HG02759 (cell line): Measurements from ENCODE around the gene ECSCR.

Source experiments
- ATAC-seq: cut with Tn5 transposase; IDR thresholded peaks from one replicate; pipeline ENCODE4 v1.9.1; 2021; ENCODE audit warnings: mild to moderate bottlenecking, moderate library complexity; ENCODE audit not compliant: unreplicated experiment

The ECSCR gene

DNA sequence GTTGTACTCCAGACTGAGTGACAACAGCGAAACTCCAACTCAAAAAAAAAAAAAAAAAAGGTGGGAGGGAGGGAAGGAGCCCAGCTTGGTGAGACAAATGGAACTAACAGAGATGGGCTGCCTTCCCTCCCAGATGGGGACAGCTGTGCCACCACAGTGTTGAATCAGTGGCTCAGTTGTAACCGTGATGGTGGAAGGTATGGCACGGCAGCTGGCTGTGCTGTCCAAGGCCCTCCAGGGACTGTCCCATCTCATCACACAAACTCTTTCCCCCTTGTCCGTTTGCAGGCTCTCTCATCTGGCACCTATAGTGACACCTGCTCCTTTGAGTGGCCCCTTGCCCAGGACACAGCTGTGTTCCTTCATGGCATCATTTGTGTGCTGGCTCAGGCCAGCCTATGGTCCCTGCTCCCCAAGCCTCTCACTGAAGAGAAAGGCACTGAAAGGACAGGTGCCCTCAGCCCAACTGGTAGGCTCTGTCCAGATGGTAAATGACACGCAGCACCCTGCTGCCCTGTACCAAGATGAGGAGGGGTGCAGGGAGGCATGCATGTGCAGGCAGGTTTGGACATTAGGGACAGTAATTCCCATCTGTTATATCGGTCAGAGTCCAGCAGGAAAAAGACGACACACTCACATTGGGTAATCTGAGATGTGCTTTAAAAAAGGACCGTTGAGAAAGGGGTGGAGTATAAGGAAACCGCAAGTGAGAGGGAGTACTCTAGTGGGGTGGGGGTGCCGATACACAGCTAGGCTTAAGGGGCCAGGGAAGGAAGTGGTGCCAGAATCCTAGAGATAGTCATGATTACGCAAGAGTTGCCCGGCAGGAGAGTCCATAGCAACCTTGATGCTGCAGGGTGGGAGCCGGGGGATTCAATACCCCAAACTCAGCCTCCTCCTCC is 12.6 kb upstream of the ECSCR start:
- no peak for ATAC-seq

DNA sequence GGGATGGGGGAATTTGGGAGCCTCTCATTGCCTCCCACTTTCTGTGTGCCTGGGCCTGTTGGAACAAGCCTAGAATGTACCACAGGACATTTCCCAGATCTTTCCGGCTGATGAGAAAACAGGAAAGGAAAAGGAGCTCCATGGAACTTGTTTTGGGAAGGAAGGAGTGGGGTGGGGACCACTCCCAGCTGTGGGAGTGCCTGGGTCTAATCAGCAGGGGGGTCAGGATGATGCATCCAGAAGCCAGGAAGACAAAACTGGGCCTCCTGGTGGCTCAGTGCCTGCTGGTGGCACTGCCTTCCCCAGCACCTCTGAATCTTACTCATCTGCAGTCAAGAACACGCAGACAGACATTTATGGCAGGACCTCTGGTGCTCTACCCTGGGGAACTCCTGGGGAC is 11.0 kb upstream of the ECSCR start:
- ATAC-seq = no peak

DNA sequence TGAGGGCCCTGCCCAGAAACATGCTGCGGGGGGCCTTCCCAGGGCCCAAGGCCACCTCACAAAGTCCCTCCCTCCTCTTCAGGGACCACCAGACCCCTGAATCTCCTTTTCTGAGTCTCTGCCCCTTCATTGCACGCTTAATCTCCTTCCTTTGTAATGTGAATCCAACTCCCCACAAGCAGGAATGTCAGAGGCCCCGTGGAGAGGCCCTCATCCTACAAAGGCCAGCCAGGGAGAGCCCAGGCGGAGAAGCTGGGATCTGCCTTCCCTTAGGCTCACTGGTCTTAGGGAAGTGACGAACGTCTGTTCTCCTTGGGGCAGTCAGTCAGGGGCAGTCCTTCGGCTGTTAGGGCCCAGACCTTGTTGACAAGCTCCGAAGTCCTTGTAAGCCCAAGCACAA is 10.6 kb upstream of the ECSCR start:
- ATAC-seq = no peak

DNA sequence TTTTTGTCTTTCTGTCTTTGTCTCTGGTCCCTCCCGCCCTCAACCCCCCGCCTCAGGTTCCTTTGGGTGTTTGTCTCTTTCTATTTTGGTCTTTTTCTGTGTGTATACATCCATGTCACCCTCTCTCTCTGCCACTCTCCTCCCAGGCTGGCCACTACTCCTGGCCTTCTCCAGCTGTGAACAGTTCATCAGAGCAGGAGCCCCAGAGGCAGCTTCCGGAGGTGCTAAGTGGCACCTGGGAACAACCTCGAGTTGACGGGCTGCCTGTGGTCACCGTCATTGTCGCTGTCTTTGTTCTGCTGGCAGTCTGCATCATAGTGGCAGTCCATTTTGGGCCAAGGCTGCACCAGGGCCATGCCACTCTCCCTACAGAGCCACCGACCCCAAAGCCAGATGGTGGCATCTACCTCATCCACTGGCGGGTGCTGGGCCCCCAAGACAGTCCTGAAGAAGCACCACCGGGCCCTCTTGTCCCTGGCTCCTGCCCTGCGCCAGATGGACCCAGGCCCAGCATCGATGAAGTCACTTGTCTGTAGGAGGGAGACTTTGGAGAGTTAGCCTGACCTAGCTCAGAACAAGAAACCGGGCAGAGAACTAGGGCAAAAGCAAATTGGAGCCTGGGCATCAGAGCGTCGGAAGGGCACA is 10.0 kb upstream of the ECSCR start:
- ATAC-seq = no peak

DNA sequence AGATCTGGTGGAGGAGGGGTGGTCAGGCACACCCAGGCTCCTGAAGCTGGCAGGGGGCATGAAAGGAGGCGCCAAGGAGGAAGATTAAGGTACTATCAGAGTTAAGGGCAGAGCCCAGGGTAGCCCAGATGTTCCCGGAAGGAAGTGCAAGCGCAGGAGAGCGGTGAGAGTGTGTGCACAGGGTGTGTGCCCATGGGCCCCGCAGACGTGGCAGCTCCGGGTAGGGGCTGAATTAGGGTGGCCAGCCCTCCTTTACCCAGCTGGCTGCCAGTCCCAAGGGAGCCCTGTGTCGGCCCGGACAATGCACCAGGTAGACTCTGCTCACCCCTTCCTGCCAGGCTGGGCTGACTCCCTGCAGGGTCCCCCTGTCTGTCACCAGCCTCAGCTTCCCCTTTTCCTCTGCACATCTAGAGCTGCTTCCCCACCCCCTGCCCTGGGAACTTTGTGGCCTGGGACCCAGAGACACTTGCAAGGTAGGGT is 8.3 kb upstream of the ECSCR start, which contains the start of gene SMIM33:
TSS of gene SMIM33 (plus strand) at position 184 of the 480 bp plus-strand sequence. CDS start at position 302, 118 bp downstream.
- no peak for ATAC-seq

DNA sequence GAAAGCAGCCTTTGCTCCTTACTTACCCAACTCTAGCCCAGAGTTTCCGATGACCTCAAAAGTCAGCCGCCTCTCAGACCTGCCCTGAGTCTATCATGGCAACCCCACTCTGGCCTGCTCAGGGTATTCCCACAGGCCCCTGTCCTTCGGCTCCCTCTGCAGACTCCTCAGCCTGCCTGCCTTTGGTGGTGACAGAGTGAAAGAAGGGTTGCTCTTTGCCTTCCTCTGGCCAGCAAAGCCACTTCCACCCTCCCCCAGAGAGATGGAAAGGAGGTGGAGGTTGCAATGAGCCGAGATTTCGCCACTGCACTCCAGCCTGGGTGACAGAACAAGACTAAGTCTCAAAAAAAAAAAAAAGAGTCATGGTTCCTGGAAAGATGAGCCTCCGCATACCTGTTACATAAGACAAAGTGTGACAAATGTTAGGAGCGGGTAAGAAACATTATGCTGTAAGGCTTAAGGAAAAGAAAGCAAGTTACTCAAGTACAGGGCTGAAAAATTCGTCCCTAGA is 5.9 kb upstream of the ECSCR start:
- ATAC-seq = no peak

DNA sequence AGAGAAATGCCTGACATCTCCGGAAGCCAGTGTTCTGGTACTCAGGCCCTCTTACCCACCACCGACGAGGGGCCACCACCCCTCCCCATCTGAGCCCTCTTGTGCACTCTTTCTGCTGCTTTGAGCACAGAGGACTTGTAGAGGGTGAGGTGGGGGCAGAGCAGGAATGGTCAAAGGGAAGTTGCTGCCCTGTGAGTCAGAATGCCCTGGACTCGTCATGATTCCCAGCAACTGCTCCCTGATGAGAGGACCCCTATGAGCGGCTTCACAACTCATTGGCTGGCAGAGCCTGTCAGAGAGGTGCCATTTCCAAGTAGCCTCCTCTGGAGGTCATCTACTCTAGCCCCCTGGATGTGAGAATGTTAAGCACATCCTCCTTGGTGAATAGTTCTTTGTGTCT is 845 bp downstream of the ECSCR start:
- ATAC-seq = no peak

DNA sequence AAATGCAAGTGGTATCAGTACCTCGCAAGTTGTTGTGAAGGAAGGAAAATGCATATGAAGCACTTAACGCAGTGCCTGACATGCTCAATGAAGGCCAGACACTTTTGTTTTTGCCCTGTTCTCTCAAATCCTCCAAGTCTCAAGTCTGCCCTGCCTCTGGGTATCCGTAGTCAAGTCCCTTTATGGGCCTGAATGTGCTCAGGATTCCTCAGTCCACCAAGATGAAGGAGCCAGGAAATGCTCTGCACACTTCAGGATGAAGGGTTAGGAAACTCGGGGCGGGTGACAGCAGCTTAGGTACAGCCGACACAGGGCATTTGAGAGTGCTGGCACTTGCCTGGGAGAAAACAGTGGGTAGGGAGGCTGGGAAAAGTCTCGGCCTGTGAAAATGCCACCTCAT is 1.4 kb downstream of the ECSCR start:
- no peak for ATAC-seq

DNA sequence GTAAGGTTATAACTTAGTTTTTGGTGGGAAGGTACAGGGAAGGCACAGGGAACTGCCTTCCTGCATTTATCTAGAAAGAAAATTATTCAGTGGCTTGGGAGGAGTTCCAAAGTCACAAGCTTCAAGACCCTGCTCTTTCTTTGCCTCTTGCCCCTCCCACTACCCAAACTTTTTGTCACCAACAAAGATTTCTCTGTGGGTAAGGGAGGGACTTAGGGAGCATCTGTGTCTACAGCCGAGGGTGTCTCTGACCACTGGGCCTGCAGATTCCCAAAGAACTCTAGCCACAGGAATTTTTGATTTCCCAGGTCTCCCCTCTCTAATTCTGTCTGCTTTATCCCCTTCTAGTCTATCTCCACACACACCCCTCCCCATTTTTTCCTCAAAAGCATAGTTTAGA is 2.1 kb downstream of the ECSCR start:
- ATAC-seq = no peak

DNA sequence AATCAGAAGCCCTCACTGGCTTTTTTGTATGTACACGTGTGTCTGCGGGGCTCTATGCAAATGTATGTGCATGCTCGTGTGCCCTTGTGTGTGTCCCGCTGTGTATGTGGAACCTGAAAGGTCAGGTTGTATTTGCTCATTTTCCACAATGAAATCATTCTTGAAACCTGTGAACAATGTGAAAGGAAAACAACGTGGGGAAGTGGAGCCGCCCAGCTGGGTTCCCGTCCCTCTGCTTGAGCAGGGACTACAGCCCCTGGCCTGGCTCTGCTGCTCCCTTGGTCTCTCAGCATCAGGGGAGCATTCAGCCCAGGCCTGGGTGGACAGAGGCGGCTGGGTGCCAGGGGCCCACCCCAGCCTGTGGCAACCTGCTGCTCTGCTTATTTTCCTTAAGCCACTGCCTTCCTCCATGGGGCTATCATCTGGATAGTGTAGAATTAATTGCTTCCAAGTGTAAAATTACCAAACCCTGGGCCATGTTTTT is 3.0 kb downstream of the ECSCR start:
- ATAC-seq = no peak

DNA sequence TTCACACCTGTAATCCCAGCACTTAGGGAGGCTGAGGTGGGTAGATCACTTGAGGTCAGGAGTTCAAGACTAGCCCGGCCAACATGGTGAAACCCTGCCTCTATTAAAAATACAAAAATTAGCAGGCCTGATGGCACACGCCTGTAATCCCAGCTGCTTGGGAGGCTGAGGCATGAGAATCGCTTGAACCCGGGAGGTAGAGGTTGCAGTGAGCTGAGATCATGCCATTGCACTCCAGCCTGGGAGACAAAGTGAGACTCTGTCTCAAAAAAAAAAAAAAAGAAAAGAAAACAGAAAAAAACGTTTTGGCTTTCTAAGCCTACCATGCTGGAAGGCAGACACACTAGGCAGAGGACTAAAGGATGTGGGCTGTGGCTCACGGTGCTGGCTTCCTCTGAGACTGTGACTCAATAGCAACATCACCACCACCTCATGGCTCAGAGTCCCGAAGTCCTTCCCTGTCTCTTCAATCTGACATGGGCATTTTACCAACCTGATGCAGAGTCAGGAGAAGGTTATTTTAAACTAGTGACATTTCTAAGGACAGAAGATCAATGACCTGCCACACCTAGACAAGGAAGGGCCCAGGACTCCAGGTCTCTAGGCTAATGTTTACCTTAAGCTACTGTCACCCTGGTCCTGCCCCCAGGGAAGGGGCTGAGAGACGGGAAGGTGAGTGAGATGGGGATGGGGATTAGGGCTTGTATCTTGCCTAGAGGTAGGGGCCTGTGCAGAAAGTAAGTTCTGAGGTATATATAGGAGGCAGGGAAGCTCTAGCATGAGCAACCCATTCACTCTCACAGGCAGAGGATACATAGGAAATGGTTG is 3.7 kb downstream of the ECSCR start:
- ATAC-seq = peak; percentile 63

DNA sequence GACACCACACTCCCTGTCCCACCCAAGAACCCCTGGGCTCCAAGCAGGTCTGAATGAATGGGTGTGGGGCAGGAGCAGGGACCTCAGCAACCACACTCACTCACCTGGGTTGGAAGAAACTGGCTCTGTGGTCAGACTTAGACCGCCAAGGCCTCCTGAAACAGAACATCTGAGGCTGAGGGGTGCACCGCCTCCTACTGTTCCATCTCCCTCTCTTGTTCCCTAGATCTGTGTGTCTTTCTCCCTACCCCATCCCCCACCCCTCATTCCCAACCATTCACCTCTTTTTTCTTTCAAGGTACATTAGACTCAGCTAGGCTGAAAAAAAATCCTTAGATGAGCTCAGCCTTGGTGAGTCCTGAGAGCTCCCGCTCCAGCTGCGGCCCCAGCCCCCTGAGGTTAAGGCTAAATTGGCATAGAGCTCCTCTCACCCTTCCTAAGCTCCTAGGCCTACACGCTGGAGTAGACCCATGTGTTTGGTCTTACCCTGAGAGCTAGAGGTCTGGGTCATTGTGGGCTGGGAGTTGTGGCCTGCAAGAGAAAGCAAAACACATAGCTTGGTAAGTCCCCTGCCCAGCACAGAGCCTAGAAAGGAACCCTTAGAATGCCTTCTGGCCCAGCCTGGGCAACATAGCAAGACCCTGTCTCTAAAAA is 4.8 kb downstream of the ECSCR start:
- ATAC-seq = no peak

DNA sequence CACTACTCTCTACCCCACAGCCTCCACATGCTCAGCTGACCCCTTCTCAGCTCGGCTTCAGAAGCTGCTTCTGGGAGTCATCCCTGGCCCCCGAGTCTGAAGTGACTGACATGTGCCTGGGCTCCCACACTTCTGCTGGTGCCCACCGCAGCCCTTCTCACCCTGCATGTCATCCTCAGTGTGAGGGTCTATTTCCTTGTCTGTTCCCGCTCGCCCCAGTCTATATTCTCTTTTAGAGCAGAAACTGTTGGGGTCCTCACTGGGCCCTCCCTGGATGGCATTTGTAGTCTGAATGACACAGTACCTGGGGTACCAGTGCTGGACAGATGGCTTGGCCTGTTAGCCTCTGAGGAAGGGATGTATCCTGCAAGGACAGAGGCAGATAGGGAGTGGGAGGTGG is 5.3 kb downstream of the ECSCR start:
- ATAC-seq = no peak

DNA sequence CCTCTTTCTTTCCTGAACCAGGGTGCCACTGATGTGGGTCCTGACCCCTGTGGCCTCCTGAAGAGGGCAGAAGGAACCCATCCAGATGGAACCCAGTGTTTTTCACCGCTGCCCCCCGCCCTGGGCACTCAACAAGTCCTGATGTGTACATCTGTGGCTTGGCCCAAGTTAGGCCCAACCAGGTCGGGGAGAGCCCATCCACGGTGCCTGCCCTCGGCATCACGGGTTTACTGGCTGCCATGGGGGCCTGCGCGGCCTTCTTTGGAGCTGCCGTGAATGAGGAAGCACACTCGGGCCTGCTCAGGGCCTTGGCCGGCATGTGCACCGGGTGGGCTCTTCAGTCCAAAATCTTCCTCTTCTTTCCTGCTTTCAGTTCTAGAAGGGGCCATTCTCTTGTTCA is 5.8 kb downstream of the ECSCR start:
- ATAC-seq = no peak

DNA sequence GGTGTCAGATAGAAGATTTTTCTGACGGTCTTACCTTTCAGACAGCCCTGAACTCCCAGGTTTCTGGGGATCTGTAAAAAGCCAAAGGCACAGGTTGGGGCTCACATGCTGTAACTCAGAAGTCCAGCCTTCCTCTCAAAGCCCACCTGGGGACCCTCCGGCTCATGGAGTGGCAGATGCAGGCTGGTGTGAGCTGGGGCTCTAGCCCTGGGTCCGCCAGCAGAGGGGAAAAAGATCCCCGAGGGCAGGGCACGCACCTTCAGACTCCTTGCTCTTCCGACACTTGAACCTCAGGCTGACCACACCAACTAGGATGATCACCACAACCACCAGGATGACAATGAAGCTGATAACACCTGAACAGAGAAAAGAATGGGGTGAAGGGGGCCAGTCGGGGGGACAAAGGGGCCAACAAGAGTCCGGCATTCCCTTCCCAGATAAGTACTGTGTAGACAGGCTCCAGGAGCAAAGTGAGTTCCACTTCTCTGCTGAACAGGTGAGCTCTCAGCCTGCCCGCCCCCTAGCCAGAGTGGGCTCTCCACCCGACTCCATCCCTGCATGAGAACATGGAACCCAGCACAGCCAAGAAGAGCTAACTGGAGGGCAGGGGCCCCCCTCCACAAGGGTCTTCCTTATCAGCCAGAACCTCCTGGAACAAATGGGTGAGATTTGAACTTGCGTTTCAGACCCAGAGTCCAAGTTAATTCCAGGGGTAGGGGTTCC is 7.8 kb downstream of the ECSCR start:
- ATAC-seq = no peak

DNA sequence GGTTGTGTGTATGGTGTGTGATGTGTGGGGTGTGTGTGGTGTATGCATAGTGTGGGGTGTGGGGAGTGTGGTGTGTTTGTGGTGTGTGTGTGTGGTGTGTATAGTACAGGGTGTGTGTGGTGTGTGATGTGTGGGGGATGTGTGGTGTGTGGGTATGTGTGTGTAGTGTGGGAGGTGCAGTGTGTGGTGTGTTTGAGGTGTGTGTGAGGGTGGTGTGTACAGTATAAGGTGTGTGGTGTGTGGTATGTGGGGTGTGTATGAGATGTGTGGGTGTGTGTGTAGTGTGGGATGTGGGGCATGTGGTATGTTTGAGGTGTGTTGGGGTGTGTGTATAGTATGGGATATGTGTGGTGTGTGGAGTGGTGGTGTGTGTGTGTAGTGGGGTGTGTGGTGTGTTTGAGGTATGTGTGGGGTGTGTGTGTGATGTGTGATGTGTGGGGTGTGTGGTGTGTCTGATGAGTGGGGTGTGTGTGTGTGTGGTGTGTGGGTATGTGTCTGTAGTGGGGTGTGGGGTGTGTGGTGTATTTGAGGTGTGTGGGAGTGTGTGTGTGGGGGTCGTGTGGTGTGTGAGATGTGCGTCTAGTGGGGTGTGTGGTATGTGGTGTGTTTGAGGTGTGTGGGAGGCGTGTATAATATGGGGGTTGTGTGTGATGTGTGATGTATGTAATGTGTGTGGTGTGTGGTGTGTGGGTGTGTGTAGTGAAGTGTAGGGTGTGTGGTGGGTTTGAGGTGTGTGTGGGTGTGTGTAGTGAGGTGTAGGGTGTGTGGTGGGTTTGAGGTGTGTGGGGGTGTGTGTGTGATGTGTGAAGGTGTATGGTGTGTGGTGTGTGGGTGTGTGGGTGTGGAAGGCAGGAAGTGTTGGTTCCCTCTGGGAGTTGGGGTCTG is 8.6 kb downstream of the ECSCR start:
- no peak for ATAC-seq

DNA sequence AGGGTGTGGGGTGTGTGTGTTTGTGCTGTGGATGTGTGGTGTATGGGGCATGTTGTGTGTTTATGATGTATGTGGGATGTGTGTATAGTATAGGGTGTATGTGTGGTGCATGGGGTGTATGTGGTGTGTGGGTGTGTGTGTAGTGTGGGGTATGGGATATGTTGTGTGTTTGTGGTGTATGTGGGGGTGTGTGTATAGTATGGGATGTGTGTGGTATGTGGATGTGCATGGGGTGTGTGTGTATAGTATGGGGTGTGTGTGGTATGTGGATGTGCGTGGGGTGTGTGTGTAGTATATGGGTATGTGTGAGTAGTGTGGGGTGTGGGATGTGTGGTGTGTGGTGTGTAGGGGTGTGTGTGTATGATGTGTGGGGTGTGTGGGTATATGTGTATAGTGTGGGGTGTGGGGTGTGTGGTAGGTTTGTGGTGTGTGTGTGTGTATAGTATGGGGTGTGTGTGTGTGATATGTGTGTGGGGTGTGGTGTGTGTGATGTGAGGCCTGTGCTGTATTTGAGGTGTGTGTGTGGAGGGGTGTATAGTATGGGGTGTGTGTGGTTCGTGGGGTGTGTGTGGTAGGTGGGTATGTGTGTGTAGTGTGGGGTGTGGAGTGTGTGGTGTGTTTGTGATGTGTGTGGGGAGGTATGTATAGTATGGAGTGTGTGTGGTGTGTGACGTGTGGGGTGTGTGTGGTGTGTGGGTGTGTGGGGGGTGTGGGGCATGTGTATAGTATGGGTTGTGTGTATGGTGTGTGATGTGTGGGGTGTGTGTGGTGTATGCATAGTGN is 10.5 kb downstream of the ECSCR start:
- ATAC-seq = no peak

DNA sequence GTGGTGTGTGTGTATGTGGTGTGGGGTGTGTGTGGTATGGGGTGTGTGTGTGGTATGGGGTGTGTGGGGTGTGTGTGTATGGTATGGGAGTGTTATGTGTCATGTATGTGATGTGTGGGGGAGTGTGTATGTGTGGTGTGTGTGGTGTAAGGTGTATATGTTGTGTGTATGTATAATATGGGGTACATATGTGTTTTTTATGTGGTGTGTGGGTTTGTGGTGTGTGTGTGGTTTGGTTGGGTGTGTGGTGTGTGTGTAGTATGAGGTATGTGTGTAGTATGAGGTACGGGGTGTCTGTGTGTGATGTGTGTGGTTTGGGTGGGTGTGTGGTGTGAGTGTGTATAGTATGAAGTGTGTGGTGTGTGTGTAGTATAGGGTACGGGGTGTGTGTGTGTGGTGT is 11.4 kb downstream of the ECSCR start:
- ATAC-seq = no peak
